ENCODE measurements around the gene SYT15.
A peak's percentile ranks its signal among the peaks of the same experiment; 100 is the strongest.
"Not testable (repeated sequence)": the region's sequence is repeated elsewhere in the genome, so short reads cannot be mapped to it uniquely, and the experiment has no call there.

The SYT15 gene

GRCh38 chr10:46582568-46582967 is 3.6 kb downstream of the SYT15 start:
- not testable (repeated sequence) for H3K4me1 ChIP-seq (ENCODE audit: control insufficient read depth, insufficient read depth, low read length, unreplicated experiment); H3K27ac ChIP-seq (ENCODE audit: low read depth, low read length); H3K4me3 ChIP-seq (ENCODE audit: low read depth, low read length); H2AFZ ChIP-seq (ENCODE audit: low read length, unreplicated experiment); H3K79me2 ChIP-seq (ENCODE audit: control insufficient read depth, insufficient read depth, low read length, unreplicated experiment); H3K27me3 ChIP-seq (ENCODE audit: insufficient read depth, low read length); H3K36me3 ChIP-seq (ENCODE audit: insufficient read depth, low read length)

GRCh38 chr10:46584196-46584595 is 5.3 kb downstream of the SYT15 start:
- H3K27me3 ChIP-seq (ENCODE audit: insufficient read depth, low read length); H3K27ac ChIP-seq (ENCODE audit: low read depth, low read length); H2AFZ ChIP-seq (ENCODE audit: low read length, unreplicated experiment); H3K4me1 ChIP-seq (ENCODE audit: control insufficient read depth, insufficient read depth, low read length, unreplicated experiment); H3K79me2 ChIP-seq (ENCODE audit: control insufficient read depth, insufficient read depth, low read length, unreplicated experiment); H3K4me3 ChIP-seq (ENCODE audit: low read depth, low read length); H3K36me3 ChIP-seq (ENCODE audit: insufficient read depth, low read length): not testable (repeated sequence)

GRCh38 chr10:46585246-46585645 is 6.3 kb downstream of the SYT15 start:
- H3K27me3 ChIP-seq (ENCODE audit: insufficient read depth, low read length); H2AFZ ChIP-seq (ENCODE audit: low read length, unreplicated experiment); H3K27ac ChIP-seq (ENCODE audit: low read depth, low read length); H3K4me1 ChIP-seq (ENCODE audit: control insufficient read depth, insufficient read depth, low read length, unreplicated experiment); H3K4me3 ChIP-seq (ENCODE audit: low read depth, low read length); H3K79me2 ChIP-seq (ENCODE audit: control insufficient read depth, insufficient read depth, low read length, unreplicated experiment); H3K36me3 ChIP-seq (ENCODE audit: insufficient read depth, low read length): not testable (repeated sequence)

GRCh38 chr10:46587546-46587945 is 8.6 kb downstream of the SYT15 start:
- not testable (repeated sequence) for H2AFZ ChIP-seq (ENCODE audit: low read length, unreplicated experiment); H3K4me1 ChIP-seq (ENCODE audit: control insufficient read depth, insufficient read depth, low read length, unreplicated experiment); H3K27ac ChIP-seq (ENCODE audit: low read depth, low read length); H3K4me3 ChIP-seq (ENCODE audit: low read depth, low read length); H3K36me3 ChIP-seq (ENCODE audit: insufficient read depth, low read length); H3K27me3 ChIP-seq (ENCODE audit: insufficient read depth, low read length); H3K79me2 ChIP-seq (ENCODE audit: control insufficient read depth, insufficient read depth, low read length, unreplicated experiment)

DNA sequence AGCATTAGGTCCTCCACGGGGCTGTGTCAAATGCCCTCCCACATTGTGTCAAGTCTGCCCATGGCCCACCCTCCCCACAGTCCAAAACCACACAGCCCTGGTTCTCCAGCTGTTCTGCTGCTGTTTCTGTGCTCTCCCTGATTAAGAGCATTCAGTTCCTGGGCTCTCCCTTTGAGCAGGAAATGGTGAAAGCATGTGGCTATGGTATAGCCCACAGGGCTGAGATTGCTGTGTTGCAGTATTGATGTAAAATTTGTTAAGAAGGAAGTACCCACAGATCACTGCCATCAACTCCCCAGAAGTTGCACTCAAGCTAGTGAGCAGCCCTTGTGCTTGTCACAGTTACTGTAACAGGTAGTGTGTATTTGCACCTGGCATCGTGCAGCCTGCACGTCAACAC is 9.3 kb downstream of the SYT15 start:
- not testable (repeated sequence) for H3K79me2 ChIP-seq (ENCODE audit: control insufficient read depth, insufficient read depth, low read length, unreplicated experiment); H3K27ac ChIP-seq (ENCODE audit: low read depth, low read length); H3K36me3 ChIP-seq (ENCODE audit: insufficient read depth, low read length); H3K27me3 ChIP-seq (ENCODE audit: insufficient read depth, low read length); H2AFZ ChIP-seq (ENCODE audit: low read length, unreplicated experiment); H3K4me3 ChIP-seq (ENCODE audit: low read depth, low read length); H3K4me1 ChIP-seq (ENCODE audit: control insufficient read depth, insufficient read depth, low read length, unreplicated experiment)

DNA sequence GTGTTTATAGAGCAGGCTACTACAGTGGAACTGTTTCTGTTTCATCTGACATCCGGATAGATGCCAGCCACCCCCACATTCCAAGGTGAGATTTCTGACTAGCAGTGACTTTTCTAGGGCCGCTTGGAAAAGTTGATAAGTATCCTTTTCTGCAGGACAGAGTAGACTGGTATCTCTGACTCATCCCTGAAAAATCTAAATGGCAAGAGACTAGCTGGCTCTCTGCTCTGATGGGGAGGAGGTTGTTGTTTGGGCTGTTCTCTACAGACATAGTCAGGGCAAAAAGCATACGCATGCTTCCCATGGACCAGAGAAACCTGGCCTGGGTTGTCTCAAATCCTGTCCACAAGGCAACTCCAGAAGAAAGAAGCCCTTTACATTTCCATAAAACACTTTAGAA is 10.7 kb downstream of the SYT15 start:
- H3K27me3 ChIP-seq (ENCODE audit: insufficient read depth, low read length); H3K36me3 ChIP-seq (ENCODE audit: insufficient read depth, low read length); H2AFZ ChIP-seq (ENCODE audit: low read length, unreplicated experiment); H3K4me1 ChIP-seq (ENCODE audit: control insufficient read depth, insufficient read depth, low read length, unreplicated experiment); H3K79me2 ChIP-seq (ENCODE audit: control insufficient read depth, insufficient read depth, low read length, unreplicated experiment); H3K4me3 ChIP-seq (ENCODE audit: low read depth, low read length); H3K27ac ChIP-seq (ENCODE audit: low read depth, low read length): not testable (repeated sequence)

GRCh38 chr10:46591053-46591452 is 12.1 kb downstream of the SYT15 start:
- H3K79me2 ChIP-seq (ENCODE audit: control insufficient read depth, insufficient read depth, low read length, unreplicated experiment); H3K4me3 ChIP-seq (ENCODE audit: low read depth, low read length); H3K27ac ChIP-seq (ENCODE audit: low read depth, low read length); H3K36me3 ChIP-seq (ENCODE audit: insufficient read depth, low read length); H2AFZ ChIP-seq (ENCODE audit: low read length, unreplicated experiment); H3K27me3 ChIP-seq (ENCODE audit: insufficient read depth, low read length); H3K4me1 ChIP-seq (ENCODE audit: control insufficient read depth, insufficient read depth, low read length, unreplicated experiment): not testable (repeated sequence)

- not testable (repeated sequence) for H3K4me3 ChIP-seq (ENCODE audit: low read depth, low read length); H3K79me2 ChIP-seq (ENCODE audit: control insufficient read depth, insufficient read depth, low read length, unreplicated experiment); H3K4me1 ChIP-seq (ENCODE audit: control insufficient read depth, insufficient read depth, low read length, unreplicated experiment); H3K27ac ChIP-seq (ENCODE audit: low read depth, low read length); H3K36me3 ChIP-seq (ENCODE audit: insufficient read depth, low read length); H3K27me3 ChIP-seq (ENCODE audit: insufficient read depth, low read length); H2AFZ ChIP-seq (ENCODE audit: low read length, unreplicated experiment)
These were observed 14.4 kb downstream of the SYT15 start for GRCh38 chr10:46593307-46593706.

- not testable (repeated sequence) for H3K4me1 ChIP-seq (ENCODE audit: control insufficient read depth, insufficient read depth, low read length, unreplicated experiment); H3K27ac ChIP-seq (ENCODE audit: low read depth, low read length); H2AFZ ChIP-seq (ENCODE audit: low read length, unreplicated experiment); H3K27me3 ChIP-seq (ENCODE audit: insufficient read depth, low read length); H3K79me2 ChIP-seq (ENCODE audit: control insufficient read depth, insufficient read depth, low read length, unreplicated experiment); H3K4me3 ChIP-seq (ENCODE audit: low read depth, low read length); H3K36me3 ChIP-seq (ENCODE audit: insufficient read depth, low read length)
These were observed 15.6 kb downstream of the SYT15 start for GRCh38 chr10:46594453-46595063.

- H3K4me3 ChIP-seq (ENCODE audit: low read depth, low read length), result peak overlapping the region; percentile 72
- H3K27me3 ChIP-seq (ENCODE audit: insufficient read depth, low read length); H3K27ac ChIP-seq (ENCODE audit: low read depth, low read length); H3K4me1 ChIP-seq (ENCODE audit: control insufficient read depth, insufficient read depth, low read length, unreplicated experiment); H3K79me2 ChIP-seq (ENCODE audit: control insufficient read depth, insufficient read depth, low read length, unreplicated experiment); H2AFZ ChIP-seq (ENCODE audit: low read length, unreplicated experiment); H3K36me3 ChIP-seq (ENCODE audit: insufficient read depth, low read length): not testable (repeated sequence)
These were observed 17.6 kb downstream of the SYT15 start for GRCh38 chr10:46596570-46596969.

- not testable (repeated sequence) for H3K36me3 ChIP-seq (ENCODE audit: insufficient read depth, low read length); H2AFZ ChIP-seq (ENCODE audit: low read length, unreplicated experiment); H3K79me2 ChIP-seq (ENCODE audit: control insufficient read depth, insufficient read depth, low read length, unreplicated experiment); H3K27ac ChIP-seq (ENCODE audit: low read depth, low read length); H3K27me3 ChIP-seq (ENCODE audit: insufficient read depth, low read length); H3K4me1 ChIP-seq (ENCODE audit: control insufficient read depth, insufficient read depth, low read length, unreplicated experiment)
- peak overlapping the region; percentile 75 for H3K4me3 ChIP-seq (ENCODE audit: low read depth, low read length)
These were observed 18.8 kb downstream of the SYT15 start for GRCh38 chr10:46597616-46598246.

Measured in ACC112 (cell line).